Thoracic aorta (tissue), 2 donors: ENCODE results near the gene ARHGEF37. TPM values are rescaled to one million over a fixed set of nuclear protein-coding genes. Genes with fewer than 3 reads are reported as not detected.

Experiments
- ATAC-seq: fragments of 150-250 bp; one replicate; pipeline ENCODE4 v1.8.0; 2017; ENCODE audit warnings: low read depth; ENCODE audit not compliant: insufficient number of reproducible peaks, low FRiP score
- DNase-seq: peaks from one replicate; pipeline ENCODE4 v3.0.0-alpha.2; 2020; ENCODE audit warnings: low spot score
- H3K27ac ChIP-seq, 2 donors: fragments of 200-600 bp; sonication (generic); 1 replicate in 1 of 2; 2 replicates in 1 of 2; pipeline ENCODE4 v1.5.1; 2016; ENCODE audit warnings: mild to moderate bottlenecking in 2 of 2, moderate library complexity in 2 of 2
- H3K27me3 ChIP-seq: fragments of 200-600 bp; sonication (generic); replicated peaks from 2 replicates; pipeline ENCODE4 v1.6.0; 2016; ENCODE audit warnings: mild to moderate bottlenecking; ENCODE audit not compliant: insufficient read depth
- H3K36me3 ChIP-seq: fragments of 200-600 bp; sonication (generic); one replicate; pipeline ENCODE4 v1.5.1; 2016
- H3K4me1 ChIP-seq, 2 donors: fragments of 200-600 bp; sonication (generic); 1 replicate in 1 of 2; 2 replicates in 1 of 2; pipeline versions ENCODE4 v1.5.1 to v1.6.0; 2016; ENCODE audit warnings: low read depth in 2 of 2, mild to moderate bottlenecking in 1 of 2; ENCODE audit not compliant: control insufficient read depth in 1 of 2
- H3K4me3 ChIP-seq: fragments of 200-600 bp; sonication (generic); 2 replicates; pipeline ENCODE4 v1.5.1; 2016; ENCODE audit warnings: mild to moderate bottlenecking
- H3K9me3 ChIP-seq: fragments of 200-600 bp; sonication (generic); 2 replicates; pipeline ENCODE4 v1.5.1; 2016
- total RNA-seq, 2 donors: library from RNA; depleted of rRNA; stranded (reverse); fragments of >200 nt; gene quantifications; one replicate each; pipeline versions ENCODE4 v1.1.0 to v1.2.3, GENCODE V29; 2016
- TF ChIP-seq, protein P1 (sequence below): fragments of 200-600 bp; sonication (generic); IDR thresholded peaks from one replicate; pipeline ENCODE4 v1.5.1; 2019; ENCODE audit warnings: antibody characterized with exemption

The ARHGEF37 gene
- total RNA-seq, 2 donors from 2014 or later = 5.6 to 11.4 TPM

DNA sequence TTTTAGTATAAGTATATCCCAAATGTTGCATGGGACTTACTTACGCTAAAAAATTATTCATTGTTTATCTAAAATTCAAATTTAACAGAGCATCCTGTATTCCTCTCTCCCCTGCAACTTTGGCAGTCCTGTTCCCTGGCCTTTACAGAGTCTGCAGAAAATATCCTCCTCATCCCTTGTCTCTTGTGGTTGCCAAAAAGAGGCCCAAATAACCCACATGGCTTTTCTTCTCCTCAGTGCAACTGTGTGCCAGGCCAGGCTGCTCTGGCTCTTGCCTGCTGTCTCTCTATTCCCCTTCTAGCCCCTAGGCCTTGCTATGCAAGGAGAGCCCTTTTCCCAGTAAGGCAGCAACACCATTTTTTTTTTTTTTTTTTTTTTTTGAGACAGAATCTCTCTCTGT is 23.0 kb downstream of the ARHGEF37 start:
- no peak overlapping the region for H3K27ac ChIP-seq
- DNase-seq (no peak), ATAC-seq (no peak)
- peaks cover 13% of the 10 kb centered on the region for H3K36me3 ChIP-seq
- TF ChIP-seq, protein P1, sequence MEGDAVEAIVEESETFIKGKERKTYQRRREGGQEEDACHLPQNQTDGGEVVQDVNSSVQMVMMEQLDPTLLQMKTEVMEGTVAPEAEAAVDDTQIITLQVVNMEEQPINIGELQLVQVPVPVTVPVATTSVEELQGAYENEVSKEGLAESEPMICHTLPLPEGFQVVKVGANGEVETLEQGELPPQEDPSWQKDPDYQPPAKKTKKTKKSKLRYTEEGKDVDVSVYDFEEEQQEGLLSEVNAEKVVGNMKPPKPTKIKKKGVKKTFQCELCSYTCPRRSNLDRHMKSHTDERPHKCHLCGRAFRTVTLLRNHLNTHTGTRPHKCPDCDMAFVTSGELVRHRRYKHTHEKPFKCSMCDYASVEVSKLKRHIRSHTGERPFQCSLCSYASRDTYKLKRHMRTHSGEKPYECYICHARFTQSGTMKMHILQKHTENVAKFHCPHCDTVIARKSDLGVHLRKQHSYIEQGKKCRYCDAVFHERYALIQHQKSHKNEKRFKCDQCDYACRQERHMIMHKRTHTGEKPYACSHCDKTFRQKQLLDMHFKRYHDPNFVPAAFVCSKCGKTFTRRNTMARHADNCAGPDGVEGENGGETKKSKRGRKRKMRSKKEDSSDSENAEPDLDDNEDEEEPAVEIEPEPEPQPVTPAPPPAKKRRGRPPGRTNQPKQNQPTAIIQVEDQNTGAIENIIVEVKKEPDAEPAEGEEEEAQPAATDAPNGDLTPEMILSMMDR = no peak
- H3K4me1 ChIP-seq = no peaks in the 10 kb centered on the region
- no peak overlapping the region for H3K4me3 ChIP-seq
- H3K27me3 ChIP-seq = no peaks in the 10 kb centered on the region
- H3K9me3 ChIP-seq = no peaks in the 10 kb centered on the region

GRCh38 chr5:149605354-149605997 is 24.2 kb downstream of the ARHGEF37 start:
- H3K36me3 ChIP-seq = peaks cover 22% of the 10 kb centered on the region
- H3K27me3 ChIP-seq = no peaks in the 10 kb centered on the region
- no peak overlapping the region for H3K4me3 ChIP-seq
- H3K9me3 ChIP-seq = no peaks in the 10 kb centered on the region
- no peaks in the 10 kb centered on the region for H3K4me1 ChIP-seq
- TF ChIP-seq, protein P1 = no peak
- ATAC-seq = no peak
- H3K27ac ChIP-seq = no peak overlapping the region
- no peak for DNase-seq

DNA sequence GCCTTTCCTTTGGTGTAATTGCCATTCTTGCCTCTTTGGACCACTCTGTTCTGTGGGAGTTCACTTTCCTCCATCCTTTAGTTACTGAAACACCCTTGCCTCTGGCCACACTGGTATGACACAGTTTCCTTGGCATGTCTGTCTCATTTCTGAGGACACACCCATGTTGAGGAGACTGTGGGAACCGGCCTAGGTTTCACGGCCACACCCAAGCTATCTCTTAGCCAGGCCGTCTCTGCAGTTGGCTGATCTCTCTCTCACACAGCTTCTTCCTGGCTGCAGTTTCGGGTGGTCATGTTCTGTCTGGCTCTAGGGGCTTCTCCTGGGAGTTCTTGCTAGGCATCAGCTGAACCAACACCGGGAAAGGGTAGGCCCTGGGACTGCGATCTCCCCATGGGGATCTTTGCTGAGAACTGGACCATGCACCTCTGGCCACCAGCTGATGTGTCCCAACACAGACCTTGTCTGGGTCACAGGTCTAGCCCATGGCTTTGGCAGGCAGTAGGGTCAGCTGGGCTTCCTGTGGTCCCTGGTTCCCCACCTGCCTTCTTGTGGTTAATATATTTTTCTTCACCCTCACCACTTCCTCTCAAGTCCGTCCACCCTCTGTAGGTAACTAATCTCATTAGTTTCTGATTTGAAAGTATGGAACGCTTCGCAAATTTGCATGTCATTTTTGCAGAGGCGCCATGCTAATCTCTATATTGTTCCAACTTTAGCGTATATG is 24.9 kb downstream of the ARHGEF37 start:
- no peaks in the 10 kb centered on the region for H3K27me3 ChIP-seq
- no peak for ATAC-seq
- H3K27ac ChIP-seq = no peak overlapping the region
- H3K4me1 ChIP-seq = no peaks in the 10 kb centered on the region
- TF ChIP-seq, protein P1 = no peak
- no peaks in the 10 kb centered on the region for H3K9me3 ChIP-seq
- peaks cover 17% of the 10 kb centered on the region for H3K36me3 ChIP-seq
- DNase-seq = no peak
- H3K4me3 ChIP-seq = no peak overlapping the region

- no peak overlapping the region for H3K27ac ChIP-seq
- TF ChIP-seq, protein P1 = no peak
Measured at GRCh38 chr5:149608936-149609545, 27.7 kb downstream of the ARHGEF37 start.

GRCh38 chr5:149609640-149610219 is 28.4 kb downstream of the ARHGEF37 start:
- peaks cover 10% of the 10 kb centered on the region for H3K36me3 ChIP-seq
- ATAC-seq = no peak
- TF ChIP-seq, protein P1 = no peak
- no peak overlapping the region for H3K4me3 ChIP-seq
- H3K27ac ChIP-seq = no peak overlapping the region
- DNase-seq = no peak
- H3K4me1 ChIP-seq = no peaks in the 10 kb centered on the region
- no peaks in the 10 kb centered on the region for H3K27me3 ChIP-seq
- H3K9me3 ChIP-seq = no peaks in the 10 kb centered on the region

More at GRCh38 chr5:149608936-149609545, 27.7 kb downstream of the ARHGEF37 start:
- Histone ChIP-seq H3K27me3 (no peaks in the 10 kb centered on the region), H3K4me1 (no peaks in the 10 kb centered on the region), H3K9me3 (no peaks in the 10 kb centered on the region), H3K36me3 (peaks cover 10% of the 10 kb centered on the region), H3K4me3 (no peak overlapping the region)
- no peak for ATAC-seq
- no peak for DNase-seq
